SHP77 (cell line): ENCODE data around the gene NTN1.
A peak's percentile ranks its signal among the peaks of the same experiment; 100 is the strongest.
"Not testable (repeated sequence)": the region's sequence is repeated elsewhere in the genome, so short reads cannot be mapped to it uniquely, and the experiment has no call there.

Source experiments
- DNase-seq, 2 experiments: peaks; one replicate each; lab custom pipeline; 2025; lab: John Stamatoyannopoulos, UW

NTN1 gene

DNA sequence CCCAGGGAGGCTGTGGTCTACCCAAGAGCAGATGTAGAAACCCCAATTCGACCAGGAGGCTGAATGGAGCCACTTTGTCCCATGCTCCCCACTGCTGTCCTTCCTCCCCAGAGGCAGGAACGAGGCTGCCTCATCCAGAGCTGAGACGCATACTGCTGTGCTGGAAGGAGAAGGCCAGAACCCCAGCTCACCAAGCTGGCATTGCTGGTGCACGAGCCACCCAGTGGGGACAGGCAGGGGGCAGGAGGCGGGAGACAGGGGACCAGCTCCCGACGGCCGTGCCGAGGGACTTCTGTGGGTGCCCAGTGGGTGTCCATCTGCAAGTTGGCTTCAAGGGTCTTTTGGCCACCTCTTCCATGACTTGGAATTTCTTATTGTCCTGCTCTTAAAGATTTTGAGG lies 66.6 kb downstream of the NTN1 start:
- no peak for DNase-seq

DNA sequence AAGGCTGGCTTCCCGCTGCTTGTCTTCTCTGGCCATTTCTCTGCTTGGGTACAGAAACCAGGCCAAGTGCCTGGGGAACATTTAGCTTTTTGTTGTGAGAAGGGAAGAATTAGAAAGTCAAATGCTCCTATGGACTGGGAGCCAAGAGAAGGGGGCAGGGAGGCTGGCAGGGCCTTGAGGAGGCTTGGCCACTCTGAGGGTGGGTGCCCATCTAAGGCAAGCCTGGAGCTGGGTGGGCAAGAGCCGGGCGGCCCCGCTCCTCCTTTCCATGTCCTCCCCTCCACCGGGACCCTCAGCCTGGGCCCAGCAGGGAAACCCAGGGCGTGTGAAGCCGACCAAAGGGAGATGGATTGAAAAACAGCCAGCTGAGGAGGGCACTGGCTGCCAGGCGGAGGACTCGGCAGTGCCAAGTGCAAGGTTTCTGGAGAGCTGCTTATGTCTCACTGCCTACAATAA lies 69.4 kb downstream of the NTN1 start:
- no peak for DNase-seq

DNA sequence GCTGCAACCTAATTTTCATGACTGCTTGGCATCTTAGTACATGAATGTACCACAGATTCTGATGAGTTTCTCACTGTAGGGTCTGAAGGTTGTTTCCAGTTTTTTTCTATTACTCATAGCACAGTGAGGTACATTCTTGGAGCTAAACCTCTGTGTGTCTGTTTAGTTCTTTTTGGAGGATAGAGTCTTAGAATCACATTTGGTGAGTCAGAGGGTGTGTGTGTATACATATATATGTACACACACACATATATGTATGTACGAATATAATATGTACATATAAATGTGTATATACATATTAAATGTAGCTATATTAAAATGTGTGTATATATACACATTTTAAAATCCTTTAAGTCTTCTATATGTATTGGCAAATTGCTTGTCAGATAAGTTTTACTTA lies 72.9 kb downstream of the NTN1 start:
- DNase-seq, result no peak

DNA sequence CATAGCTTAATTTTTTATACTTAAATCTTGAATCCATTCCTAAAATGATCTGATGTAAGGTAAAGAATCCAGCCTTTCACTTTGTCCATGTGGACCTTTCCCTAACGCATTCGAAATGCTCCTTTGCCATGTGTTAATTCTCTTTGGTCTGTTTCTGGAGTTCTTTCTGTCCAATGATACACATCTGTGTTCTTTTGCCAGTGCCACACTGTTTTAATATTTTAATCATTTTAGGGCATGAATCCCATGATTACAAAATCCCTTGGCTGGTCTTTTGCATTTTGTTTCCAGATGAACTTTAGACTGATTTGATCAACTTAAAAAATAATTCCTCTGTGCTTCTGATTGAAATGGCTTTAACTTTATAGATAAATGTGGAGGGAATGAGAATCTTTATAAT lies 74.1 kb downstream of the NTN1 start:
- DNase-seq, result no peak

DNA sequence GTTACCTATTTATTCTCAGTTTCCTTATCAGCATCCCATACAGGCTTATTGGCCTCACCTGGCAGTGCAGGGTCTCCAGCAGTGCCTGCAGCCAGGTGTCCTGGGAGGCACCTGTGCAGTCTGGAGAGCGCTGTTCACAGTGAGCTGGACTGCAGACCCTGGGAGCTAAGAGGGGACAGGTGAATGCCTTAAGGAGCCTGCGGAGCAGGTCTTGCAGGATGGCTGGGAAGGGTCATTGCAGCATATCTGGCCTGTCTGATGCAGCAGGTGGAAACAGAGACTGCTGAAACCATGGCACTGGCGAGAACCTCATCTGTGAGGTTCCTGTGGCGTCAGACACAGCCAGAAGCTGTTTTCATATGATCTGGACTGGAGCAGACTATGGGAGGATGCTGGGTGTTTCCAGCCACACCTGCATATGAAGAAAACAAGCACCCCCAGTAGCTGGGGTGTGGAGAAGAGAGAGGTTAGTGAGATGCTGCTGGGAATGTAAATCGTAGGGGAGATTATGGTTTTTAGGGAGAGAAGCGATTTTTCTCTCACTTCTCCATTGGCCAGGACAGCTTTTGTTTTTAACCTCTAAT lies 77.0 kb downstream of the NTN1 start:
- DNase-seq, result no peak

DNA sequence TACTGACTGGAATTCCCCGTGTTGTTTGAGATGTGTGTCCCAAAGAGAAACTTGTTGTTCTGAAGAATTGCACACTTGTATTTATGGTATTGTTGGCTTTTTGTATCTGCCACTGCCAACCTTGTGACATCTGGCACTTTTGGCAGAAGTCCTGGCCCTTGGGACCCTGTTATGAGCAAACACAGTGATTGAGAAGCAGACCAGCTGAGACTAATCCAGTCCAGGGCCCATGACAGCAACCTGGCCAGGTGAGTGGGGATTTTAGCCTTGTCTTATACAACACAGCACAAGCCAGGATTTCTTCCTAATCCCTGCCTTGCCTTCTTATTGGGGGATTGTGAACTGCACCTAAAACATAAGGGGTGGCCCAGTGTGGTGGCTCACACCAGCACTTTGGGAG lies 80.0 kb downstream of the NTN1 start:
- DNase-seq, result no peak

DNA sequence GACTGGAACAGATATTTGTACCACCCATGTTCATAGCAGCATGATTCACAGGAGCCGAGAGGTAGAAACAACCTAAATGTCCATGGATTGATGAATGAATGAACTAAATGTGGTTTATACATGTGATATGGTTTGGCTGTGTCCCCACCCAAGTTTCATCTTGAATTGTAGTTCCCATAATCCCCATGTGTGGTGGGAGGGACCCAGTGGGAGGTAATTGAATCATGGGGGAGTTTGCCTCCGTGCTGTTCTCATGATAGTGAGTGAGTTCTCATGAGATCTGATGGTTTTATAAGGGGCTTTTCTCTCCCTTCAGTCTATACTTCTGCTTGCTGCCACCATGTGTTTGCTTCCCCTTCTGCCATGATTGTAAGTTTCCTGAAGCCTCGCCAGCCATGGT lies 81.9 kb downstream of the NTN1 start:
- not testable (repeated sequence) for DNase-seq

DNA sequence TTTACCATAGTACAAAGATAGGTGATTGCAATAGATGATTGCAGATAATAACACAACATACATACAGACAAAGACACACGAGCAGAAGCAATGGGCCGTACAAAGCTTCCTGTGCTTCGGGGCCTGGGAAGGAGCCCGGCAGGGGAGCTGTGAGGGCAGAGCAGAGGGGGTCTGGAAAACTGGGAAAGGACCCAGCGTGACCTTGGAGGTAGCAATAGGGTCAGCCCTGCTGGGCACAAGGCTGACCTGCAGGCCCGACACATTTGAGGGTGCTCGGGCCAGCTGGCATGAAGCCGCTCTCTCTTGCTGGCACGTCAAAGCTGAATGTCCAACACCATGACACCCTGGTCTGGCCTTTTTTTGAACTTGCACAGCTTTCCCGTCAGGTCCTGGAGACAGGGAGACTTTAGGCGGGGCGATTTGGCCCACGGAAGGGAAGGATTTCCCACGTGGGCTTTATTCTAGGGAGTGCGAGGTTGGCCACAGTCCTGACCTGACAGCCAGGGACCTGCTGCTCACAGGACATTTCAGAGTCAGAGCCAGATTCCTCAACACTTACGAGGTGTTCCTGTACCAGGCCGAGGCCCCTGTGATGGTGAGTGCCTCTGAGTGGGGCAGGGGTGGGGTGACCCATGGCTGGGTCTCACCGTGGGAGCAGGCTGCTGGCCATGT lies 83.2 kb downstream of the NTN1 start:
- DNase-seq, result no peak

DNA sequence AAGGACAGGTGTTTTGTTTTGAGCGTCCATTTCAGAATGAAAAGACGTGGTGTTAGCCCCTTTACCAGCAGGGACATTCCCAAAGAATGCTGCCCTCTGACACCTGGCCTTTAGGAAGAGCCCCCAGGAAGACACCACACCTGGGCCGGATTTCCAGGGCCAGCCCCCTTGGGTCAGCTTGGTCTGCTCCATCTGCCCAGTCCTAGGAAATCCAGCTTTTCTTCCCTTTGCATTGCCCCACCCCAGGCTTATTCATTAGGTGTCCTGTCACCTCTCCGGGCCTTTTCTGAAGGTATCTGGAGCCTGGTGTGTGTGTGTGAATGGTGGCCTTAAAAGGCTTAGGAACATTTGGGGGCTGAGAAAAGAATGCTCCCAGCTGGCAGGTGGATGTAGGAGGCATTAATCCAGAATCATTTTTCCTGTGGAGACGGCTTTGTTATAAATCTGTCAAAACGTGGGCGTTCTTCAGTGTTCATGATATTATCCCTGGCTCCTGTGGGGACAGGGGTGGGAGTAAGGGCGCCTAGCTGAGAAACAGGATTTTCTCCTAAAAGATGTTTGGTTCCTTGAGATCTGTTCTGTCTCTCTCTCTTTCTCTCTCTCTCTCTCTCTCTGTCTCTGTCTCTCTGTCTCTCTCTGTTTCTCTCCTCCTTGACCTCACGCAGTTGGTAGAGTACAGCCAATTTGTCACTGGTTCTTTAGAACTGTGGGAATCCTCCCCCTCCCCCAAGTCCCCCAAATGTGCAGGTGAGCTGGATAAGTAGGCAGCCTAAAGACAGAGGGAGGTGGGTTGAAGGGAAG lies 84.0 kb downstream of the NTN1 start:
- no peak for DNase-seq

DNA sequence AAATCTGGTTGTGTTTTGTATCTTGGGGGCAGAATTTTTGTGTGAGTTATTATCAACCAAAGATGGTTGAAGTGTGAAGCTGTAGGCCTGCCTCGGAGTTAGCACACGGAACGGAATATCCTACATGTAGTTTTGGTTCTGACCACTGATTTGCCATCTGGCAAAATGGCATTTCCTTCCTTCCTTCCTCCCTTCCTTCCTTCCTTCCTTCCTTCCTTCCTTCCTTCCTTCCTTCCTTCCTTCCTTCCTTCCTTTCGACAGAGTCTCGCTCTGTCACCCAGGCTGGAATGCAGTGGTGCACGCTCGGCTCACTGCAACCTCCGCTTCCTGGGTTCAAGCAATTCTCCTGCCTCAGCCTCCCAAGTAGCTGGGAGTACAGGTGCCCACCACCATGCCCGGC lies 85.0 kb downstream of the NTN1 start:
- DNase-seq, result not testable (repeated sequence)

DNA sequence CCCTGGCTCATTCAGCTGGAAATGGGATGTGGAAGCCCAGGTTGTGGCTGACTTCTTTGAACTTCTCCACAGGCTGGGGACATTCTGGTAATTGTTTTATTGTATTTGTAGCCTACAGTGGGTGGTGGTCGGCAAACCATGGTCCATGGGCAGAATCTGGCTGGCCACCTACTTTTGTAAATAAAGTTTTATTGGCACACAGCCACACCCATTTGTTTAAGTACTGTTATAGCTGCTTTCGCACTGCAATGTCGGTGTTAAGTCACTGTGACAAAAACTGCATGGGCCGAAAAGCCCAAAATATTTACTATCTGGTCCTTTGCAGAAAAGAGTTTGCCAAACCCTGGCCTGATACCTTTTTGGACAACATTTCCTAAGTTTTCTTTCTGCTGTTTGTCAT lies 86.2 kb downstream of the NTN1 start:
- DNase-seq, result no peak

DNA sequence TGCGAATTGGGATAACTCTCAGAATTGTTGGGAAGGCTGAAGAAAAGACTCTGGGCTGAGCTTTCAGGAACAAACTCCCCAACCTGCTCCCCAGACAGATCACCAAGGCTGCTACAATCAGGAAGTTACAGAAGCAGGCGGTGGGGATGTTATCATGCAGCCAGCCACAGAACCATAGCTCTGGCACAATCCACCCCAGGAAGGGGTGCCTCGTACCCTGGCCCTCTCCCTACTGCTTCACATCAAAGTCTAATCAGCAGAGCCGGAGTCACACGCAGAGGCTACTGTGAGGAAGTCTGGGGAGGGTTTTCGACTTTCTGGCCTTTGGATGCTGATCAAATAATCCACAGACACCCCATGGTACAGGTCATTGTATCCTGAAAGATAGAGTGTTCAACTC lies 86.8 kb downstream of the NTN1 start:
- DNase-seq, result no peak

DNA sequence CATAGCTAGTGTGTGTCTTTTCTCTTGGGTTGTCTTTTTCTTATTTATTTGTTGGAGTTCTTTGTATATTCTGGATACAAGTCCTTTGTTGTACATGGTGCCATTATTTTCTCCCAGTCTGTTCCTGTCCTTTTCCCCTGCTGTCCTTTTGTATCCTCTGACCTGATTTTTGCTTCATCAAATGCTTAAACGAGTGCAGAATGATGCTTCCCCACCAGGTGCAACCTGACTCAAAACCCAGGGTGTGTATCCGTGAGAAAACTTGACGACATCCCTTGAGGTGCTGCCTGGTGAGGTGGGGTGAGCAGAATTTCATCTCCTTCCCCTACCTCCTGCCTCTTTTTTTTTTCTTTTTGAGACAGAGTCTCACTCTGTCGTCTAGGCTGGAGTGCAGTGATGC lies 88.6 kb downstream of the NTN1 start:
- no peak for DNase-seq

DNA sequence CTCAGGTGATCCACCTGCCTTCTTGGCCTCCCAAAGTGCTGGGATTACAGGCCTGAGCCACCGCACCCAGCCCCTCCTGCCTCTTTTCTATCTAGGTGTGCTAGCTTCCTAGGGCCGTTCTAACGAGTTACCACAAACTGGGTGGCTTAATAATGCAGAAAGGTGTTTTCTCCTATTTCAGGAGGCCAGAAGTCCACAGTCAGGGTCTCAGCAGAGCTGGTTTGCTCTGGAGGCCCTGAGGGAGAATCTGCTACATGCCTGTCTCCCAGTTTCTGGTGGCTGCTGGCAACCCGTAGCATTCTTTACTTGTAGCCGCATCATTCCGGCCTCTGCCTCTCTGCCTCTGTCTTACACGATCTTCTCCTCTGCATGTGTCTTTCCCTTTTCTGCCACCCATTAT lies 89.2 kb downstream of the NTN1 start:
- DNase-seq, result no peak

DNA sequence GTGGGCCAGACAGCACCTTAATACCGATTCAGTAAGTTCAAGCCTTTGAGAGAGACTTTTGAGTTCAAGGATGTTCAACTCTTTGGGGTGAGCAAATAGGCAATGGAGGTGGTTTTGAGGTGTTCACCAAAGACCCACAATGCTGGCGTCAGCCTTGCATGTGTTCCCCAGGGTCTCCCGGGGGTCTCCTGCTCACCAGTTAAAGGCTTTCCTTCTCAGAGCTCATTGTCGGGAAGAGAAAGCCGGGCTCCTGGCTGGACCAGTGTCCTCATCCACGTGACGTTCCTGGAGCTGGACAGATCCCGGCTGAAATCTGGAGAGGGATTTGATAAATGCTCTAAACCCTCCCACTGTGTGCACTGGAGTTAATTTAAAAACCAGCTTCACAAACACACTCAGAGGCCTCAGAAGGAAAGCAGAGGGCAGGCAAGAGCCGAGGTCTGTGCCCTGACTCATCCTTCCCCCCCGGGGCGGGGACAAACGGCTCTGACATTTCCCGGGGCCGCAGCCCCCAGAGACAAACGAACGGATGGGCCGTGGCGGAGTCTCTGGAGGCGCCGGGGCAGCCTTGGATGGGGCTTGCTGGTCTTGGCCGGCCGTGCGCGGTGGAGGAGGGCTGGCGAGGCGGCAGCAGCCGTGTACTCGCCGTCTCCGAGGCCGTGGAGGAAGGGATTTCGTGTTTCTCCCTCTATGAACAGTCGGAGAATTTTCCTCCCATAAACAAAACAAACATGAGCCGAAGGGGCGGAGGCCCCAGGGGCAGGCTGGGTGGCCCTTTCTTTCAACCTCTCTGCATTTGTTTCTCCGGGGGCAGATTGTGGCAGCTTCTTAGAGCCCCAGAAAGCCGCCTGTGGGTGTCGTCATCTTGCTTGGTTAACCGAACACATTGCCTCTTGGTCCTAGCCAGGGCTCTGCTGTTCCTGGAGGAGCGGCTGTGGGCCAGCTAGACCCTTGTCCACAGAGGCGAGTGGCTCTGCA lies 94.2 kb downstream of the NTN1 start:
- no peak for DNase-seq

DNA sequence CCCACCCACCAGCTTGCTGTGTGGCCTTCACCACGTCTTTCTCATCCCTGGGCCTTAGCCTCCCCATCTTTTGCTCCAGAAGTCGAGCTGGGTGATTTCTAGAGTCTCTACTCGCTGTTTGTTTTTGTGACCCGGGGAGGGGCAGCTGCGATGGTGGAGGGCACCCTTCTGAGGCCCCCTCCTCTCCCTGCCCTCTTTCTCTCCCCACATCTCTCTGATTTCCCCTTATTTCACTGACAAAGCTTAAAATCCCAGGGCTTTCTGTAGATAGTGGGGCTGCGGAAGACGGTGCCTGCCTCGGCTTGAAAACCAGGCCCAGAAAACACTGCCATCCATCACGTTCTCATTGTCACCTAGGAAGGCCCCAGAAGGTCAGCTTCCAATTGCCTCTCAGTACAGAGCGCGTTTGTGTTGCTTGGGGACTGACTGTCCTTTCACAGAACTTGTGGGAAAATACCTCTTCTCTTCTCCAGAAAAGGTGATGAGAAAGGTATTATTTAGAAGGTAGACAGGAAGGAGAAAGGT lies 95.1 kb downstream of the NTN1 start:
- DNase-seq, result no peak

DNA sequence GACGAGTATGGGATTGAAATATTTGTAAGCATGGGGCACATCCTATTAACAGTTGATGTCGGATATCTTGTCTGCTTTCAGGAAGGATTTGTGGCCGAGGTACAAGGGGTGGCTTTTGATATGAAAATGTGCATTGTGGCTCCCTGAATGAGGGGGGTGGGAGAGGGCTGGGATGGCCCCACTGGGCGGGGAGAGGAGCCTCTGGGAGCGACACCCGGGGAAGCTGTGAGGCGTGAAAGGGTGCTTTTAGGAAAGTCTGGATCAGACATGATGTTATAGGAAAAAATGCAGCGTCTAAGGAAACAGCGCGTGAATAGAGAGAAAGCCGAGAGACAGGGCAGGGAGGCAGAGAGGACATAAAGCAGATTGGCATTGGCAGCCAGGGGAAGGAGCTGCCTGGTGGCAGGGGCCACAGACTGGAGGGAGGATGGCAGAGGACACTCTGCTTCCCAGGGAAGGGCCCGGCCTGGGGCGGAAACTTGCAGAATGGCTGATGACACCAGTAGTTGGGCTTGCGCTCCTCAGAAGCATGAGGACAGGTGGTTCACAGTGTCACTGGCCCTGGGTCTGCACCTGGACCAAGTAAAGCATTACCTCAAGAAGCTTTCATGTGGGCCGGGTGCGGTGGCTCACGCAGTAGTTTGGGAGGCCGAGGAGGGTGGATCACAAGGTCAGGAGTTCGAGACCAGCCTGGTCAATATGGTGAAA lies 95.7 kb downstream of the NTN1 start:
- DNase-seq, result no peak

DNA sequence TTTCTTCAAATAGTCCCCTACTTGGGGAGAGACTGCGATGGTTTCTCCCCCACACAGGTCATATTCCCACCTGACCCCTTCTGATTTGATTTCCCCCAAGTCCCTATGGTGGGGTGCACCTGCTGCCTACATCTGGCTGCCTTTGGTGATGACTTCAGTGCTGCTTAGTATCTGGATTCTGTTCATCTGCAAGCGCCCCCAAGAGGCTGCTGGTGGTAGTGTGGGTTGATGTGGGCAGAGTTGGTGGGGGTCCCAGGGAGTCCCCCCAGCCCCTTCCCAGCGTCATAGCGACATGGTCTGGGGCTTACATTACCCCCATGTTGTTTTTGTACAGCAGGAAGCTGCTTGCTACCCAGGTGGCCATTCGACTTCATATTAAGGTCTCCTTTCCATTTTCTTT lies 99.2 kb downstream of the NTN1 start:
- DNase-seq, result peak in 1 of 2 experiments; percentile 17

DNA sequence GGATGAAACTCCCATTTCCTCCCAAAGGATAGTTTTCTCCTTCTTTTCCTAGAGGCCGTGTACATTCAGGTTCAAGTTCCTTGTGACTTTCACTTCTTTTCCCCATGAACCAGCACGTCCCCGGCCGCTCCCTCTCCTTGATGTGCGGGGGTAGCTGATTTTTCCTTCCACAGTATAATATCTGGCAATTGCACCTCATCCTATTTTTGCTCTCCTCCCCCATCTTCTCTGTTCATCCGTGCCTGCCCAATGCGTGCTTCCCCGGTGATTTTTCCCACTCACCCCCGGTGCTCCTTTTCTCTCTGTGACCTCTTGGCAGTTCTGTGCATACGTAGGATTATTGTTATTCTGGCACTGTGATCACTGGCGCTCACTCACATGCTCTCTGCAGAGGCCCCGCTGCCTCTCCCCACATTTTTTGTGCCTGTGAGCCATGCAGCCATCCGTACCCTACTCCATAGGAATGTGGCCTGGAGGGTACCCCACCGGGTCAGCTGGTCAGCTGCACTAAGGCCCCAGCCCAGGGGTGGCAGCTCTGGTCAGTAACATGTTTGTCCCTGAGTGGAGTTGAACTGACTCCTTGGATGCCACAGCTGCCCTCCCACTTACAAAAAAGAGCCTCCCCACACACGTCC lies 100.0 kb downstream of the NTN1 start:
- no peak for DNase-seq
